T-helper 1 cell (primary cell): ENCODE data around the gene DSCAML1.

ENCODE experiments used
- DNase-seq, 5 donors: peaks; one replicate each; pipeline ENCODE4 v3.0.0-alpha.2; 2012 to 2020
- total RNA-seq, 4 donors: gene quantifications; one replicate each; lab custom pipeline; 2026; lab: John Stamatoyannopoulos, UW

DSCAML1 gene, protein sequence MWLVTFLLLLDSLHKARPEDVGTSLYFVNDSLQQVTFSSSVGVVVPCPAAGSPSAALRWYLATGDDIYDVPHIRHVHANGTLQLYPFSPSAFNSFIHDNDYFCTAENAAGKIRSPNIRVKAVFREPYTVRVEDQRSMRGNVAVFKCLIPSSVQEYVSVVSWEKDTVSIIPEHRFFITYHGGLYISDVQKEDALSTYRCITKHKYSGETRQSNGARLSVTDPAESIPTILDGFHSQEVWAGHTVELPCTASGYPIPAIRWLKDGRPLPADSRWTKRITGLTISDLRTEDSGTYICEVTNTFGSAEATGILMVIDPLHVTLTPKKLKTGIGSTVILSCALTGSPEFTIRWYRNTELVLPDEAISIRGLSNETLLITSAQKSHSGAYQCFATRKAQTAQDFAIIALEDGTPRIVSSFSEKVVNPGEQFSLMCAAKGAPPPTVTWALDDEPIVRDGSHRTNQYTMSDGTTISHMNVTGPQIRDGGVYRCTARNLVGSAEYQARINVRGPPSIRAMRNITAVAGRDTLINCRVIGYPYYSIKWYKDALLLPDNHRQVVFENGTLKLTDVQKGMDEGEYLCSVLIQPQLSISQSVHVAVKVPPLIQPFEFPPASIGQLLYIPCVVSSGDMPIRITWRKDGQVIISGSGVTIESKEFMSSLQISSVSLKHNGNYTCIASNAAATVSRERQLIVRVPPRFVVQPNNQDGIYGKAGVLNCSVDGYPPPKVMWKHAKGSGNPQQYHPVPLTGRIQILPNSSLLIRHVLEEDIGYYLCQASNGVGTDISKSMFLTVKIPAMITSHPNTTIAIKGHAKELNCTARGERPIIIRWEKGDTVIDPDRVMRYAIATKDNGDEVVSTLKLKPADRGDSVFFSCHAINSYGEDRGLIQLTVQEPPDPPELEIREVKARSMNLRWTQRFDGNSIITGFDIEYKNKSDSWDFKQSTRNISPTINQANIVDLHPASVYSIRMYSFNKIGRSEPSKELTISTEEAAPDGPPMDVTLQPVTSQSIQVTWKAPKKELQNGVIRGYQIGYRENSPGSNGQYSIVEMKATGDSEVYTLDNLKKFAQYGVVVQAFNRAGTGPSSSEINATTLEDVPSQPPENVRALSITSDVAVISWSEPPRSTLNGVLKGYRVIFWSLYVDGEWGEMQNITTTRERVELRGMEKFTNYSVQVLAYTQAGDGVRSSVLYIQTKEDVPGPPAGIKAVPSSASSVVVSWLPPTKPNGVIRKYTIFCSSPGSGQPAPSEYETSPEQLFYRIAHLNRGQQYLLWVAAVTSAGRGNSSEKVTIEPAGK (N-terminal part only)
- total RNA-seq = 0 to 1.2 (median 0.60) reads per million in 4 donors

GRCh38 chr11:117796872-117797529 lies at the start of gene DSCAML1:
TSS of gene DSCAML1 (minus strand) at chr11:117797216. CDS start at chr11:117797079, 137 bp downstream.
- DNase-seq = peak in 2 of 5 donors; percentile 19 to 35

DNA sequence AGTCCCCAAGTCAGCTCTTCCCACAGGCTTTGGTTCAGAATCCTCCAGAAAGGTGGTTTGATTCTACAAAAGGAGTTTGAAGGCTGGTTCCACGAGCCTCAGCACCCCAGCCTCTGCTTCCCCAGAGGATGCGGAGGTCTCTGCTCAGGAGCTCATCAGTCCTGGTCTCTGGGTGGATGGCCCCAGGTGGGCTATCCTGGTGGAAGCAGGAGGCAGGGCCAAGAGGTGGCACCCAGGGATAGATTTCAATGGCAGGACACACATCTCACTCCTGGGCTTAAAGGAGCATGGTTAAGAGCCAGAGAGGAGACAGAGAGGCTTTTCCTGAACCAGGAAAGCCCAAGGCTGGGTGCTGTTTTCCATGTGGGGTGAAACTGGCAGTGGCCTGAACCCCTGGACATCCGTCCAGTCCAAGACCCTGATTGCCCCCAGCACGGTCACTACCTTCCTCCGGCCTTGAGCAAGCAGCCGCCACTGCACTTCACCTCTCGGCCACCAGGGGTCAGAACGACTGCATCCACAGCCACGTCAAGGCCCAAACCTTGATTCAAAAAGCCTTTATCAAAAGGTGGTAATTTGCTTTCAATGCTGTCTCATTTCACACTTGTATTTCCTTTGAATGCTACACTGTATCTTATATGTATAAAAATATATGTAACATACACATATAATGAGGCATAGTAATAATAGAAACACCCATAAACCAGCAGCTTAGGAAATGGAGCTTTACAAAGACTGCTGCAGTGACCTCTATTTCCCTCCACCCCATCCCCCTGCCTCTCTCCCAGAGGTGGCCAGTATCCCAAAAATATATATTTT lies 46.9 kb upstream of the DSCAML1 start:
- DNase-seq = peak; percentile 55 to 83 (median 68)

DNA sequence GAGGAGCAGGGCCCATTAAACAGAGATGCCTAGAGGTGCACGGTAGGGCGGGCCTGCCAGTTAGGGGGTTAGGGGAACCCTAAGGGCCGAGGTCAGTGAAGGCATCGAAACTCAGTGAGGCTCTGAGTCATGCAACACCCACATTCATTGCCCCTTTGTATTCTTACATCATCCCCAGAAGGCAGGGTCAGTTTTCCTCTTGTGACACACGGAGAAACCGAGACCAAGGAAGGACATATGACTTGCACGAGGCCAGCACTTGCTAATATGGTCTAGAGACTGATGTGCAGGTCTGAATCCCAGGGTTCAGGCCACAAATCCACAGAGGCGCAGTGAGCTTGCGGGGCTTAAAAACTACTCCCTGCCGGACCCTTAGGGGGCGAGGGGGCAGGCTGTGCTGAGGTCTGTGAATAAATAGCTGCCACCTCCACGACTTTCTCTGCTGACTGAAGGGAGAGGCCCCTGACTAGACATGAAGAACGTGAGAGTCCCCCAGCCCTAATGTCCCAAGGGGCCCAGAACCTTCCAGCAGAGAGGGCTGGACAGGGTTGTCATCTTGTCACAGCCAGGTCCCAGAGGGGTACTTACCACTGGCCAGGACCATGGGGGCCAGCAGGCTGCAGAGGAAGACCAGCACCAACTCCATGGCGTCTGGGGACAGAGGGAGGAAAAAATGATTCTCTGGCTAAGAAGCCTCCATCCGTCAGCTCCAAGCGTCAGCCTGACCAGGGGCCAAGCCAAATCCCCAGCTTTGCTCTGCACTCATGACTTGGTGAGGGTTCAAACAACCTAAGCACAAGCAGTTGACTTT lies 45.3 kb upstream of the DSCAML1 start:
- no peak for DNase-seq

DNA sequence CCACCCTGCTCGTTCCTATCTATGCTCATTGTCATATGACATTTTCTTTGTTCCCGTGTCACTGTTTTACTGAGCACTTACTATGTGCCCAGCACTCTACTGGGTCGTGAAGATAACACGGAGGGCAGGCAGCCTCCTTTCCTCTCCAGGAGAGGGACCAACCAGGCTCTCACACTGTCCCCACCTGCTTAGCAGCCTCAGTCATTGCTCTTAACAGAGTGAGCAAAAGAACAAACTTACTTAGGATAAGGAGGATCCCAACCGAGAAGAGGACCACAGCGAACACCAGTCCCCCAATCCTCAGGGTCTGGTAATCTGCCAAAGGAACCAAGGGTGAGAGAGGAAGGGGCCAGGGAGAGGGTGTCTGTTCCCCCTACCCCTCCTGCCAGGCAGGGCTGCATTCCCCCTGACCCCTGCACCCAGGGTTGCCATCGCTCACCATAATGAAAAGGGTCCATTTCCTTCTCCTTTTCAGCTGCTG lies 44.6 kb upstream of the DSCAML1 start:
- DNase-seq = no peak

DNA sequence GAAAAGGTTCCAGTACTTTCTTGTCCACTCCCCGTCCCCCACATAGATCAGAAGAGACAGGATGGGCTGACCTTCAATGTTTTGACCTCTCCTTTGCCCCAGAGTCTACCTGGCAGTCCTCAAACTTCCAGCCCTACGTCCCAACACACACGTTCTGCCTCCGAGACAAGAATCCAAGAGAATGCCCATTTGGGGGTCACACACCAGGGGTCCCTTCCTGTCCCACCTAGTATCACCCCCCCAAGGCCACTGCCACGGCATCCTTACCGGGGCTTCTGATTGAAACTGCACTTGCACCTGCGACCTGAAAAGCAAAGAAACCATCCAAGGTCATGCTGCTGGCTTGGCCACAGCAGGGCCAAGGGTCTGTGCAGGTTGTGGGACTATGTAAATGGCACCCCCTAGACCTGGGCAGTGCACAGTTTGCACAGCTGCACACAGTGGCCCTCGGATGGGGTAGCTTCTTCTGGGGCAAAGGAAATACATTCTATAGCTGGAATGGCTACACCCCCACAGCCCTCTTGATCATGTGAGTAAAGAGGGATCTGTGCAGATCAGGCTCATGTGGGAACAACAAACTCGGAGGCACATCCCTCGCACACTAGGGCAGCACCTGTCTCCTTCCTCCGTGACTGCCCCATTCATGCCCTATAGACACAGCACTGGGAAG lies 44.0 kb upstream of the DSCAML1 start:
- no peak for DNase-seq

DNA sequence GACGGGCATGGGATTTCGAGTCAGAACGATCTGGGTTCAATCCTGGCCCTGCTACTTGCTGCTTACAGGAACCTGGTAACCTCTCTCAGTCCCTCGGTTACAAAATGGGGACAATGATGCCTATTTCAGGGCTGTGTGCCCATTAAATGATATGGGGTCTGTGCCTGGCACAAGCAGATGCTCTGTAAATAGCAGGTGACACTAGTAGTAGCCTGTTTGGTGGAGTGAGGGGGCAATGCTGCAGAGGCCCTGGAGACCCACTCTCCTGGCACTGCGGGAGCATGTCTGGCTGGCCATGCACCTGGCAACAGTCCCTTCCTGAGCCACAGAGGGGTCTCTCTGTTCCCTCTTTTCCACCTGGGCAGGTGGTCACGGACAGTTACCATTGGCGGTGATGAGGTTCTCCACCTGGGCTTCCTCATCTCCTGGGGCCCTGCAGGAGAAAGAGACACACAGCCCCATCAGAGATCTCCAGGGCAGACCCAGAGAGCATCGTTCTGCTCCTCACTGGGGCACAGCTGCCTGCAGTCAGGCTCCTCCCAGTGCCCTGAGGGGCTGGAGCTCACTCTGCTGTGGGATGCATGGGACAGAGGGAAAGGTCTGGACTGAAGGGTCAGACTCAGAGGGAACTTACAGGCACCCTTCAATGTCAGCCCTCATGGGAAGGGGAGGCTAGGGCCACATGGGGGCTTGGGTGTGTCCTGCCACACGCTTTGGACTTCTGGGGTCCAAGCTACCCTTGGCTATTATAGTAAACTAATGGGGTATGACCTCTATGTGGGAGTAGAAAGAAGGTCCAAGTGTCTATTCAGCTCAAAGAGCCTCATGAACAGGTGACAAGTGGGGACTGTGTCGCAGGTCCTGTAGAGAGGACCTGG lies 43.2 kb upstream of the DSCAML1 start:
- no peak for DNase-seq

GRCh38 chr11:117839380-117839881 lies 42.4 kb upstream of the DSCAML1 start:
- DNase-seq = no peak

- DNase-seq = no peak
Measured at GRCh38 chr11:117838901-117839300, 41.9 kb upstream of the DSCAML1 start.

GRCh38 chr11:117837791-117838190 lies 40.8 kb upstream of the DSCAML1 start:
- DNase-seq = no peak

DNA sequence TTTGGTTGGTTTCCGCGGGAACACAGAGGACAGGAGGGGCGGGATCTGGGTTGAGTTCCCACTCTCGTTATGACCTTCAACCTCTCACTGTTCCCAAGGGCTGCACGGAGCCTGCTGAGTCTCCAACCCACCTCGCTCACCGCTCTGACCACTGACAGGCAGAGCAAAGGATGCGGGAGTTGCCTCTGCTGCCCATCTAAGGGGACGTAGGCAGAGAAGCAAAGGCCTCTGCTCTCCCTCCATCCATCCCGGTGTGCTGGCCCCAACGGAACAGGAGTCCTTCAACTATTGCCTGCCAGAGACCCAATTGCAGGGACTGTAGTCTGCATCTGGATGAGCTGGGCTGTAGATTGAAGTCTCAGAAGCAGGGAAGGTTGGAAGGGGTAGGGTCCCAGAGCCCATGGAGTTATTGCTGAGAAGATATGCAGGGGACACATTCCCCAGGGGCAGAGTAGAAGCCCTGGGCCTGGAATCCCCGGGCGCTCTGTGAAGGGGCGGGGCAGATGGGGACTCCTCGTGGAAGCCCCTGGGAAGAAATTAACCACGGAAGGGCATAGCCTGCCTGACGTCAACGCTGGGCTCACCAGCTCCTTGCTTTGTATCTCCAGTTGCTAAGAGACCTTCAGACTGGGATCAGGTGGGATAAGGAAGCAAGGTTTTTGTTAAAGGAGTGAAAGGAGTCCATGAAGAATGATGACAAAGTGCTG lies 40.2 kb upstream of the DSCAML1 start:
- DNase-seq = no peak

- no peak for DNase-seq
Measured at GRCh38 chr11:117836077-117836960, 39.3 kb upstream of the DSCAML1 start.

GRCh38 chr11:117835576-117835975 lies 38.6 kb upstream of the DSCAML1 start:
- DNase-seq = no peak

- DNase-seq = no peak
Measured at GRCh38 chr11:117834838-117835443, 37.9 kb upstream of the DSCAML1 start.

GRCh38 chr11:117834068-117834810 lies 37.2 kb upstream of the DSCAML1 start:
- no peak for DNase-seq

DNA sequence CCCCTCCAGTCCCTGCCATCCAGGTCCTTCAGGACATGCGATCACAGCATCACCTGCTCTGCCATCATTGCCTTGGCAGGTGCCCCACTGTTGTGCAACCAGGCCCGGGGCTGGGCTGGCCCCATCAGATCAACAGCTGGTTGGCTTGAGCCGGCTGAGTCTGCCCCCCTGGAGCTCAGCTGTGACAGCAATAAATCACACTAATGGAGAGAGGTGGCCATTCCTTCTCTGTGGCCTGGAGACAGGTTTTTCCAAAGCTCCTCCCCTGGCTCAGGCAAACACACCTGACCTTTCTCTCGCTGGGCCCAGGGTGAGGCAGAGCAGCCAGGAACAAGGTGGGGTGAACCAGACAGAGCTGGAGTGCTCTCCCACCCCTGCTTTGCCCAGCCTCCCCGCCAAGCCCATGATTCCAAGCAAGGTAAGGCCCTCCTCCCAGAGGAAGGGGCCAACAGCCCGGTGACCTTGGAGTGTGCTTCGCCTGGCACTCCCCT lies 36.4 kb upstream of the DSCAML1 start:
- no peak for DNase-seq
